ENCODE data around the gene EIF3F. TPM values are rescaled to one million over a fixed set of nuclear protein-coding genes. Genes with fewer than 3 reads are reported as not detected.

Gene EIF3F
- total and polyA plus RNA-seq, 2 donors (not counting 3 experiments of a cell fraction or from before 2014, with no cell fraction given), result 411 to 436 TPM

DNA sequence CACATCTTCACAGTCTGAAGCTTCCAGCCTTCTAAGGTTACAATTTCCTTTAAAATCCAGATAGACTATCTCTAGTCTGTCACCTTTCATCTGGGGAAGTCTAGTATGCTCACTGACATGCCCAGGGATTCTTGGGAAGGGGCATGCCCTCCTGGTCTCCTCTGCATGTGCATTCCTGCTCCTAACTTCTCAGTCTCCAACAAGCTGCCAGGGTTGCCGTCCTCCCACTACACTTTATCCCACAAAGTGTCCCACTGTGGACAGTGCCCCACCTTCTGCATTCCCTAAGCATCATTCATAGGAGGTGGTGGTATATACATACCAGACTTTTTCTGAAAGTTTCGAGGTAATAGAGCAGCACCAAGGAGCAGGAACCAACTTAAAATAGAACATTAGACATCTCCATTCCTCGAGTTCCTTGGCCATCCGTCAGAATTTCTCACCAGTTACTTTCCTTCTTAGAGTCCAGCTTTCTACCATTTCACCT is 28.7 kb downstream of the EIF3F start:
- intact Hi-C loops (cut with micrococcal nuclease), result no loop called here
- H3K27me3 ChIP-seq (ENCODE audit: control insufficient read depth in 2 of 2, insufficient read depth in 2 of 2, low read length in 2 of 2), result peaks cover 37 to 47% of the 10 kb centered on the region in 2 experiments
- H3K9me3 ChIP-seq (replicated peaks; ENCODE audit: control insufficient read depth, insufficient read depth, low read length), result no peaks in the 10 kb centered on the region
- H3K79me2 ChIP-seq (ENCODE audit: control insufficient read depth, insufficient read depth, low read length), result no peaks in the 10 kb centered on the region
- FAIRE-seq (no peak), DNase-seq (ENCODE audit: low read depth, low spot score) (no peak)
- no peaks in the 10 kb centered on the region for H3K36me3 ChIP-seq (ENCODE audit: control insufficient read depth in 2 of 2, extremely low read depth in 1 of 2, insufficient read depth in 2 of 2, low read length in 2 of 2)
- TF ChIP-seq FOS (IDR thresholded peaks at IDR 0.05; ENCODE audit: borderline replicate concordance, insufficient read depth, low read length), result no peak
- TF ChIP-seq POLR2AphosphoS5 (IDR thresholded peaks at IDR 0.05; ENCODE audit: insufficient read depth, low read depth, low read length), result no peak
- no peak for TF ChIP-seq MYC (IDR thresholded peaks at IDR 0.05; ENCODE audit: low read depth, low read length)
- no peak for TF ChIP-seq GATA2 (IDR thresholded peaks at IDR 0.05; ENCODE audit: insufficient read depth, insufficient read length, low read depth, low read length)
- TF ChIP-seq JUN (IDR thresholded peaks at IDR 0.05; ENCODE audit: borderline replicate concordance, insufficient read depth, insufficient read length, low read depth), result no peak
- no peak for TF ChIP-seq POLR2A (IDR thresholded peaks at IDR 0.05; ENCODE audit: low read depth, low read length)
- TF ChIP-seq EZH2 (IDR thresholded peaks at IDR 0.05; ENCODE audit: borderline replicate concordance, low read depth, low read length, severe bottlenecking), result no peak
- BruUV-seq (replicated peaks), result no TSS peak
- H3K9me1 ChIP-seq (replicated peaks; ENCODE audit: control insufficient read depth, extremely low read depth, insufficient read depth, low read length), result no peaks in the 10 kb centered on the region
- no peak overlapping the region for H2AFZ ChIP-seq (ENCODE audit: low read depth, low read length)
- H3K27ac ChIP-seq (ENCODE audit: insufficient read depth, low read depth, low read length), result no peak overlapping the region
- CTCF ChIA-PET, result interaction anchor here (0.8 to 2.9 kb wide), 8 partner anchors 10 to 248 kb away, joined by 3 to 25 read pairs (median 6); partner anchors contain the start of genes EIF3F and LMO1
- no peak overlapping the region for H3K4me2 ChIP-seq (ENCODE audit: insufficient read depth, low read length)
- POLR2A ChIA-PET, result no interaction called here
- no peak overlapping the region for H3K4me3 ChIP-seq (replicated peaks in 1 of 3; ENCODE audit: insufficient read depth in 1 of 3, low read depth in 1 of 3, low read length in 3 of 3)
- dilution Hi-C loops (cut with MboI; ENCODE audit: extremely low pct_ligation_motif_present, low sequenced_read_pairs), result no loop called here
- no peak overlapping the region for H3K9ac ChIP-seq (replicated peaks; ENCODE audit: extremely low read depth, insufficient read depth, low read length)
- H3K4me1 ChIP-seq (ENCODE audit: control insufficient read depth, extremely low read depth, insufficient read depth, low read length), result peaks cover 5% of the 10 kb centered on the region
- H4K20me1 ChIP-seq (replicated peaks; ENCODE audit: control insufficient read depth, extremely low read depth, insufficient read depth, low read length), result no peaks in the 10 kb centered on the region

DNA sequence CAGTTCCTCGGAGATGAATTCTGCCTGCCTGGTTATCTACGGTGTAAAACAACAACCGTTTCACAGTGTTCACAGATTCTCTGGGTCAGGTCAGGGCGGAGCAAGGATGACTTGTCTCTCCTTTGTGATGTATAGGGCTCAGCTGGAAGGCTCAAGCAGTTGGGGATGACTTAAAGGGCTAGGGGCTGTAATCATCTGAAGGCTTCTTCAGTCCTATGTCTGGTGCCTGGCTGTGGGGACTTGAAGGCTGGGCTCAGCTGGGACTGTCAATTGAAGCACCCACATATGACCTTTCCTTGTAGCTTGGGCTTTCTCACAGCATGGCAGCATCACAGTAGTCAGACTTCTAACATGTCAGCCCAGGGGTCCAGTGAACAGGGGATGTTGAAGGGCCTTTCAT is 29.3 kb downstream of the EIF3F start:
- no peak overlapping the region for H3K4me3 ChIP-seq (replicated peaks in 1 of 3; ENCODE audit: insufficient read depth in 1 of 3, low read depth in 1 of 3, low read length in 3 of 3)
- no peaks in the 10 kb centered on the region for H3K36me3 ChIP-seq (ENCODE audit: control insufficient read depth in 2 of 2, extremely low read depth in 1 of 2, insufficient read depth in 2 of 2, low read length in 2 of 2)
- no peaks in the 10 kb centered on the region for H3K9me3 ChIP-seq (replicated peaks; ENCODE audit: control insufficient read depth, insufficient read depth, low read length)
- TF ChIP-seq POLR2A (IDR thresholded peaks at IDR 0.05; ENCODE audit: low read depth, low read length) (no peak), POLR2AphosphoS5 (IDR thresholded peaks at IDR 0.05; ENCODE audit: insufficient read depth, low read depth, low read length) (no peak), FOS (IDR thresholded peaks at IDR 0.05; ENCODE audit: borderline replicate concordance, insufficient read depth, low read length) (no peak), GATA2 (IDR thresholded peaks at IDR 0.05; ENCODE audit: insufficient read depth, insufficient read length, low read depth, low read length) (no peak), EZH2 (IDR thresholded peaks at IDR 0.05; ENCODE audit: borderline replicate concordance, low read depth, low read length, severe bottlenecking) (no peak), JUN (IDR thresholded peaks at IDR 0.05; ENCODE audit: borderline replicate concordance, insufficient read depth, insufficient read length, low read depth) (no peak), MYC (IDR thresholded peaks at IDR 0.05; ENCODE audit: low read depth, low read length) (no peak)
- TF ChIP-seq, protein P1, sequence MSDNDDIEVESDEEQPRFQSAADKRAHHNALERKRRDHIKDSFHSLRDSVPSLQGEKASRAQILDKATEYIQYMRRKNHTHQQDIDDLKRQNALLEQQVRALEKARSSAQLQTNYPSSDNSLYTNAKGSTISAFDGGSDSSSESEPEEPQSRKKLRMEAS (IDR thresholded peaks at IDR 0.05; ENCODE audit: insufficient read depth, insufficient read length), result no peak
- TF ChIP-seq, protein P2, sequence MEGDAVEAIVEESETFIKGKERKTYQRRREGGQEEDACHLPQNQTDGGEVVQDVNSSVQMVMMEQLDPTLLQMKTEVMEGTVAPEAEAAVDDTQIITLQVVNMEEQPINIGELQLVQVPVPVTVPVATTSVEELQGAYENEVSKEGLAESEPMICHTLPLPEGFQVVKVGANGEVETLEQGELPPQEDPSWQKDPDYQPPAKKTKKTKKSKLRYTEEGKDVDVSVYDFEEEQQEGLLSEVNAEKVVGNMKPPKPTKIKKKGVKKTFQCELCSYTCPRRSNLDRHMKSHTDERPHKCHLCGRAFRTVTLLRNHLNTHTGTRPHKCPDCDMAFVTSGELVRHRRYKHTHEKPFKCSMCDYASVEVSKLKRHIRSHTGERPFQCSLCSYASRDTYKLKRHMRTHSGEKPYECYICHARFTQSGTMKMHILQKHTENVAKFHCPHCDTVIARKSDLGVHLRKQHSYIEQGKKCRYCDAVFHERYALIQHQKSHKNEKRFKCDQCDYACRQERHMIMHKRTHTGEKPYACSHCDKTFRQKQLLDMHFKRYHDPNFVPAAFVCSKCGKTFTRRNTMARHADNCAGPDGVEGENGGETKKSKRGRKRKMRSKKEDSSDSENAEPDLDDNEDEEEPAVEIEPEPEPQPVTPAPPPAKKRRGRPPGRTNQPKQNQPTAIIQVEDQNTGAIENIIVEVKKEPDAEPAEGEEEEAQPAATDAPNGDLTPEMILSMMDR (IDR thresholded peaks at IDR 0.05; ENCODE audit: extremely low read depth in 1 of 2, insufficient read depth in 1 of 2, low read depth in 1 of 2, low read length in 2 of 2), result no peak
- peaks cover 39 to 50% of the 10 kb centered on the region in 2 experiments for H3K27me3 ChIP-seq (ENCODE audit: control insufficient read depth in 2 of 2, insufficient read depth in 2 of 2, low read length in 2 of 2)
- no peaks in the 10 kb centered on the region for H3K9me1 ChIP-seq (replicated peaks; ENCODE audit: control insufficient read depth, extremely low read depth, insufficient read depth, low read length)
- no peak overlapping the region for H2AFZ ChIP-seq (ENCODE audit: low read depth, low read length)
- DNase-seq (ENCODE audit: low read depth, low spot score) (no peak), FAIRE-seq (no peak)
- intact Hi-C loops (cut with micrococcal nuclease) (no loop called here), dilution Hi-C loops (cut with MboI; ENCODE audit: extremely low pct_ligation_motif_present, low sequenced_read_pairs) (no loop called here)
- no peaks in the 10 kb centered on the region for H4K20me1 ChIP-seq (replicated peaks; ENCODE audit: control insufficient read depth, extremely low read depth, insufficient read depth, low read length)
- peaks cover 5% of the 10 kb centered on the region for H3K4me1 ChIP-seq (ENCODE audit: control insufficient read depth, extremely low read depth, insufficient read depth, low read length)
- BruUV-seq (replicated peaks), result no TSS peak
- CTCF ChIA-PET, result interaction anchor here (0.9 to 2.9 kb wide), 6 partner anchors 10 to 83 kb away, joined by 3 to 25 read pairs (median 8); partner anchors contain the start of gene EIF3F
- H3K79me2 ChIP-seq (ENCODE audit: control insufficient read depth, insufficient read depth, low read length), result no peaks in the 10 kb centered on the region
- no peak overlapping the region for H3K27ac ChIP-seq (ENCODE audit: insufficient read depth, low read depth, low read length)
- no peak overlapping the region for H3K9ac ChIP-seq (replicated peaks; ENCODE audit: extremely low read depth, insufficient read depth, low read length)
- POLR2A ChIA-PET, result no interaction called here
- no peak overlapping the region for H3K4me2 ChIP-seq (ENCODE audit: insufficient read depth, low read length)
